HepG2 (cell line): ENCODE data around the gene EIF4G3. TPM values are rescaled to one million over a fixed set of nuclear protein-coding genes. Genes with fewer than 3 reads are reported as not detected.

Experiments used
- ATAC-seq: fragments of 200-7000 bp; cut with Tn5 transposase; 3 replicates; pipeline ENCODE4 v1.9.1; 2020; ENCODE audit warnings: mild to moderate bottlenecking, moderate library complexity
- BruUV-seq: library from RNA; stranded (reverse); fragments of 400-500 nt; replicated peaks from 2 replicates; lab custom pipeline; 2021; lab: Mats Ljungman, UMichigan
- CTCF ChIA-PET: fragments of 300-600 bp; formaldehyde crosslinking; extraction: SDS; loops from one replicate; lab custom pipeline; 2021; ENCODE audit warnings: low total read pairs, inconsistent platforms, low intra/inter-chr PET ratio; lab: Yijun Ruan, JAX
- POLR2A ChIA-PET: fragments of 350-600 bp; sonication (Branson Sonifier 250); formaldehyde crosslinking; loops from one replicate; lab custom pipeline; 2020; ENCODE audit warnings: antibody characterized with exemption, inconsistent platforms; lab: Yijun Ruan, JAX
- DNase-seq: peaks from one replicate; pipeline ENCODE4 v3.0.0-alpha.2; 2015; ENCODE audit warnings: low spot score
- FAIRE-seq: peaks from 3 replicates; lab custom pipeline; 2011; peaks lifted over from hg19 to GRCh38; lab: Jason Lieb, UNC
- H2AFZ ChIP-seq: one replicate; pipeline ENCODE4 v1.6.1; 2011; ENCODE audit warnings: low read length, inconsistent platforms
- H3K27ac ChIP-seq: fragments of 300-600 bp; 3 replicates; pipeline ENCODE4 v1.8.0; 2011; ENCODE audit warnings: mixed run types, mild to moderate bottlenecking, mixed read lengths, low read length, inconsistent platforms; ENCODE audit not compliant: insufficient read depth; ENCODE audit errors: extremely low read length
- H3K27me3 ChIP-seq, 2 experiments: fragments of 200-600 bp in 1 of 2; 2 replicates in 1 of 2; 3 replicates in 1 of 2; pipeline versions ENCODE4 v1.6.0 to v1.8.0; 2011; ENCODE audit warnings: low read length in 2 of 2, mild to moderate bottlenecking in 2 of 2, moderate library complexity in 2 of 2, inconsistent platforms in 1 of 2; ENCODE audit not compliant: insufficient read depth in 2 of 2, control insufficient read depth in 1 of 2
- H3K36me3 ChIP-seq, 2 experiments: fragments of 200-600 bp in 1 of 2; replicated peaks in 1 of 2; 2 replicates in 1 of 2; 3 replicates in 1 of 2; pipeline versions ENCODE4 v1.5.1 to v1.8.0; 2011; ENCODE audit warnings: low read length in 2 of 2, inconsistent platforms in 1 of 2; ENCODE audit not compliant: insufficient read depth in 2 of 2, control insufficient read depth in 1 of 2
- H3K4me1 ChIP-seq: 2 replicates; pipeline ENCODE4 v1.5.1; 2012; ENCODE audit warnings: low read length, inconsistent platforms; ENCODE audit not compliant: insufficient read depth
- H3K4me2 ChIP-seq: 2 replicates; pipeline ENCODE4 v1.6.0; 2011; ENCODE audit warnings: low read depth, low read length, inconsistent platforms
- H3K4me3 ChIP-seq, 3 experiments: fragments of 200-600 bp in 1 of 3; sonication (generic), shearing (Covaris generic) in 1 of 3; replicated peaks in 1 of 3; 2 replicates each; pipeline ENCODE4 v1.5.1; 2011 to 2016; ENCODE audit warnings: low read length in 3 of 3, inconsistent platforms in 2 of 3, low read depth in 2 of 3, mild to moderate bottlenecking in 2 of 3, control low read depth in 1 of 3, mixed read lengths in 1 of 3; ENCODE audit not compliant: insufficient read depth in 1 of 3
- H3K79me2 ChIP-seq: one replicate; pipeline ENCODE4 v1.6.1; 2011; ENCODE audit warnings: low read length, inconsistent platforms; ENCODE audit not compliant: insufficient read depth
- H3K9ac ChIP-seq: 2 replicates; pipeline ENCODE4 v1.6.0; 2011; ENCODE audit warnings: mild to moderate bottlenecking, low read depth, low read length, inconsistent platforms; ENCODE audit not compliant: insufficient read depth
- H3K9me3 ChIP-seq: 2 replicates; pipeline ENCODE4 v1.5.1; 2012; ENCODE audit warnings: mild to moderate bottlenecking, low read length
- H4K20me1 ChIP-seq: 2 replicates; pipeline ENCODE4 v1.6.0; 2011; ENCODE audit warnings: inconsistent platforms, mild to moderate bottlenecking, low read length, moderate library complexity; ENCODE audit not compliant: insufficient read depth
- BCL6 ChIP-seq: IDR thresholded peaks from 2 replicates; pipeline ENCODE4 v1.6.1; 2016; ENCODE audit warnings: missing genetic modification reagents, missing compliant biosample characterization
- FOXK1 ChIP-seq: sonication (generic); formaldehyde crosslinking; IDR thresholded peaks from 2 replicates; pipeline ENCODE4 v1.4.0; 2020; ENCODE audit warnings: low read depth, missing genetic modification reagents, borderline replicate concordance
- HNRNPL ChIP-seq: fragments of 200-400 bp; formaldehyde crosslinking; IDR thresholded peaks from 2 replicates; pipeline ENCODE4 v1.6.1; 2017; ENCODE audit warnings: mild to moderate bottlenecking, low read depth, low read length
- ISX ChIP-seq: sonication (generic); formaldehyde crosslinking; conservative IDR thresholded peaks from 2 replicates; pipeline ENCODE4 v1.5.0; 2020; ENCODE audit warnings: missing genetic modification reagents
- MED8 ChIP-seq: sonication (generic); formaldehyde crosslinking; IDR thresholded peaks from 2 replicates; pipeline ENCODE4 v1.8.1; 2023; ENCODE audit warnings: mild to moderate bottlenecking, missing genetic modification reagents; ENCODE audit not compliant: insufficient replicate concordance
- ZFP37 ChIP-seq: sonication (generic); formaldehyde crosslinking; IDR thresholded peaks from 2 replicates; pipeline ENCODE4 v1.4.0; 2020; ENCODE audit warnings: missing genetic modification reagents, borderline replicate concordance
- WGBS: methylation state at CpG from one replicate; pipeline ENCODE4 v1.1.6; 2017; ENCODE audit warnings: low lambda C conversion rate; 5-methylcytosine and 5-hydroxymethylcytosine counted together
- in situ Hi-C: cut with HindIII; loops from 2 replicates; pipeline ENCODE4 v1.10.0; 2017; ENCODE audit warnings: low pct_unique_long_range_greater_than_20kb; ENCODE audit not compliant: extremely low pct_ligation_motif_present
- intact Hi-C: fragments of 100-400 bp; cut with micrococcal nuclease; formaldehyde crosslinking; loops from one replicate; pipeline ENCODE4 v1.10.0; 2022; ENCODE audit not compliant: unreplicated experiment
- polyA plus RNA-seq, 8 experiments: library from polyadenylated mRNA; depleted of rRNA in 3 of 8; stranded (reverse) in 7 of 8; unstranded in 1 of 8; fragments of >200 nt; fragmentation: Illumina TruSeq in 4 of 8; extraction: Trizol in 4 of 8; gene quantifications; 2 replicates each; pipeline versions ENCODE4 v1.2.1 to v1.2.3, GENCODE V29; 2011 to 2016; ENCODE audit warnings: low read depth in 4 of 8, missing spikeins in 1 of 8, mixed read lengths in 1 of 8; ENCODE audit not compliant: insufficient read depth in 1 of 8
- total RNA-seq, 5 experiments: library from RNA; depleted of rRNA; stranded (reverse); fragments of >200 nt; fragmentation: Illumina TruSeq; extraction: Trizol; gene quantifications; 2 replicates each; pipeline ENCODE4 v1.2.3, GENCODE V29; 2016; ENCODE audit warnings: low read depth in 1 of 5
- TF ChIP-seq, protein P1 (sequence below): sonication (generic); formaldehyde crosslinking; conservative IDR thresholded peaks from 2 replicates; pipeline ENCODE4 v1.4.0; 2020; ENCODE audit warnings: mild to moderate bottlenecking, missing genetic modification reagents, moderate library complexity
- TF ChIP-seq, protein P2 (sequence below): IDR thresholded peaks from 2 replicates; pipeline ENCODE4 v1.6.1; 2016; ENCODE audit warnings: low read depth, missing genetic modification reagents, missing compliant biosample characterization
- TF ChIP-seq, protein P3 (sequence below): sonication (generic); formaldehyde crosslinking; IDR thresholded peaks from 2 replicates; pipeline ENCODE4 v1.5.1; 2020; ENCODE audit warnings: mild to moderate bottlenecking, missing genetic modification reagents, borderline replicate concordance

The EIF4G3 gene
- total and polyA plus RNA-seq, 2 of the 13 experiments (the other 11 are each of a cell fraction or from before 2014, with no cell fraction given), result 22.2 to 27.6 TPM

DNA sequence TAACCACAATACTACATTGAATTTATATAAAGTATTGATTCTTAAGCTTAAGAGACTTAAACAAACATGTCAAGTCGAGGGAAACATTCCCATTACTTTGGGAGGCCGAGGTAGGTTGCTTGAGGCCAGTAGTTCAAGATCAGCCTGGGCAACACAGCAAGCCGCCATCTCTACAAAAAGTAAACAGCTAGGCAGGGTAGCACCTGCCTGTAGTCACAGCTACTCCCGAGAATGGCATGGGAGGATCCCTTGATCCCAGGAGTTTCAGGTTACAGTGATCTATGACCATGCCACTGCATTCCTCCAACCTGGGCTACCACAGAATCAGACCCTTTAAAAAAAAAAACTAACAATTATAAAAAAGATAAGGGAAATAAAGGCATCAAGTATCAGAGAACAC, 50.4 kb downstream of the EIF4G3 start:
- ATAC-seq (peak; percentile 92), FAIRE-seq (no peak), DNase-seq (peak; percentile 67)
- Histone ChIP-seq H3K4me1 (peaks cover 27% of the 10 kb centered on the region), H2AFZ (no peak overlapping the region), H4K20me1 (no peaks in the 10 kb centered on the region), H3K27me3 (no peaks in the 10 kb centered on the region), H3K27ac (peak overlapping the region; percentile 24), H3K9ac (no peak overlapping the region), H3K79me2 (peaks cover 2% of the 10 kb centered on the region), H3K36me3 (peaks cover 1 to 2% of the 10 kb centered on the region in 2 experiments; a peak in 2 of 5 replicates), H3K4me3 (no peak overlapping the region), H3K9me3 (no peaks in the 10 kb centered on the region), H3K4me2 (peak overlapping the region; percentile 27; the same call in 1 of the 2 replicates)
- intact Hi-C loops (no loop called here), in situ Hi-C loops (no loop called here)
- ChIA-PET CTCF (no interaction called here), POLR2A (no interaction called here)
- 13% methylated on average over 4 of the region's 4 CpGs for WGBS
- BruUV-seq, result no TSS peak
- TF ChIP-seq HNRNPL, result no peak
- peak; percentile 10; the same call in 1 of the 2 replicates for TF ChIP-seq FOXK1 (CRISPR knock-in tag)
- TF ChIP-seq ISX (CRISPR knock-in tag), result no peak
- no peak for TF ChIP-seq ZFP37 (CRISPR knock-in tag)
- TF ChIP-seq, protein P1, sequence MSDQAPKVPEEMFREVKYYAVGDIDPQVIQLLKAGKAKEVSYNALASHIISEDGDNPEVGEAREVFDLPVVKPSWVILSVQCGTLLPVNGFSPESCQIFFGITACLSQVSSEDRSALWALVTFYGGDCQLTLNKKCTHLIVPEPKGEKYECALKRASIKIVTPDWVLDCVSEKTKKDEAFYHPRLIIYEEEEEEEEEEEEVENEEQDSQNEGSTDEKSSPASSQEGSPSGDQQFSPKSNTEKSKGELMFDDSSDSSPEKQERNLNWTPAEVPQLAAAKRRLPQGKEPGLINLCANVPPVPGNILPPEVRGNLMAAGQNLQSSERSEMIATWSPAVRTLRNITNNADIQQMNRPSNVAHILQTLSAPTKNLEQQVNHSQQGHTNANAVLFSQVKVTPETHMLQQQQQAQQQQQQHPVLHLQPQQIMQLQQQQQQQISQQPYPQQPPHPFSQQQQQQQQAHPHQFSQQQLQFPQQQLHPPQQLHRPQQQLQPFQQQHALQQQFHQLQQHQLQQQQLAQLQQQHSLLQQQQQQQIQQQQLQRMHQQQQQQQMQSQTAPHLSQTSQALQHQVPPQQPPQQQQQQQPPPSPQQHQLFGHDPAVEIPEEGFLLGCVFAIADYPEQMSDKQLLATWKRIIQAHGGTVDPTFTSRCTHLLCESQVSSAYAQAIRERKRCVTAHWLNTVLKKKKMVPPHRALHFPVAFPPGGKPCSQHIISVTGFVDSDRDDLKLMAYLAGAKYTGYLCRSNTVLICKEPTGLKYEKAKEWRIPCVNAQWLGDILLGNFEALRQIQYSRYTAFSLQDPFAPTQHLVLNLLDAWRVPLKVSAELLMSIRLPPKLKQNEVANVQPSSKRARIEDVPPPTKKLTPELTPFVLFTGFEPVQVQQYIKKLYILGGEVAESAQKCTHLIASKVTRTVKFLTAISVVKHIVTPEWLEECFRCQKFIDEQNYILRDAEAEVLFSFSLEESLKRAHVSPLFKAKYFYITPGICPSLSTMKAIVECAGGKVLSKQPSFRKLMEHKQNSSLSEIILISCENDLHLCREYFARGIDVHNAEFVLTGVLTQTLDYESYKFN (CRISPR knock-in tag), result peak; percentile 48; the same call in 1 of the 2 replicates
- TF ChIP-seq MED8 (CRISPR knock-in tag), result no peak
- TF ChIP-seq, protein P2, sequence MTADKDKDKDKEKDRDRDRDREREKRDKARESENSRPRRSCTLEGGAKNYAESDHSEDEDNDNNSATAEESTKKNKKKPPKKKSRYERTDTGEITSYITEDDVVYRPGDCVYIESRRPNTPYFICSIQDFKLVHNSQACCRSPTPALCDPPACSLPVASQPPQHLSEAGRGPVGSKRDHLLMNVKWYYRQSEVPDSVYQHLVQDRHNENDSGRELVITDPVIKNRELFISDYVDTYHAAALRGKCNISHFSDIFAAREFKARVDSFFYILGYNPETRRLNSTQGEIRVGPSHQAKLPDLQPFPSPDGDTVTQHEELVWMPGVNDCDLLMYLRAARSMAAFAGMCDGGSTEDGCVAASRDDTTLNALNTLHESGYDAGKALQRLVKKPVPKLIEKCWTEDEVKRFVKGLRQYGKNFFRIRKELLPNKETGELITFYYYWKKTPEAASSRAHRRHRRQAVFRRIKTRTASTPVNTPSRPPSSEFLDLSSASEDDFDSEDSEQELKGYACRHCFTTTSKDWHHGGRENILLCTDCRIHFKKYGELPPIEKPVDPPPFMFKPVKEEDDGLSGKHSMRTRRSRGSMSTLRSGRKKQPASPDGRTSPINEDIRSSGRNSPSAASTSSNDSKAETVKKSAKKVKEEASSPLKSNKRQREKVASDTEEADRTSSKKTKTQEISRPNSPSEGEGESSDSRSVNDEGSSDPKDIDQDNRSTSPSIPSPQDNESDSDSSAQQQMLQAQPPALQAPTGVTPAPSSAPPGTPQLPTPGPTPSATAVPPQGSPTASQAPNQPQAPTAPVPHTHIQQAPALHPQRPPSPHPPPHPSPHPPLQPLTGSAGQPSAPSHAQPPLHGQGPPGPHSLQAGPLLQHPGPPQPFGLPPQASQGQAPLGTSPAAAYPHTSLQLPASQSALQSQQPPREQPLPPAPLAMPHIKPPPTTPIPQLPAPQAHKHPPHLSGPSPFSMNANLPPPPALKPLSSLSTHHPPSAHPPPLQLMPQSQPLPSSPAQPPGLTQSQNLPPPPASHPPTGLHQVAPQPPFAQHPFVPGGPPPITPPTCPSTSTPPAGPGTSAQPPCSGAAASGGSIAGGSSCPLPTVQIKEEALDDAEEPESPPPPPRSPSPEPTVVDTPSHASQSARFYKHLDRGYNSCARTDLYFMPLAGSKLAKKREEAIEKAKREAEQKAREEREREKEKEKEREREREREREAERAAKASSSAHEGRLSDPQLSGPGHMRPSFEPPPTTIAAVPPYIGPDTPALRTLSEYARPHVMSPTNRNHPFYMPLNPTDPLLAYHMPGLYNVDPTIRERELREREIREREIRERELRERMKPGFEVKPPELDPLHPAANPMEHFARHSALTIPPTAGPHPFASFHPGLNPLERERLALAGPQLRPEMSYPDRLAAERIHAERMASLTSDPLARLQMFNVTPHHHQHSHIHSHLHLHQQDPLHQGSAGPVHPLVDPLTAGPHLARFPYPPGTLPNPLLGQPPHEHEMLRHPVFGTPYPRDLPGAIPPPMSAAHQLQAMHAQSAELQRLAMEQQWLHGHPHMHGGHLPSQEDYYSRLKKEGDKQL (CRISPR knock-in tag), result no peak
- TF ChIP-seq, protein P3, sequence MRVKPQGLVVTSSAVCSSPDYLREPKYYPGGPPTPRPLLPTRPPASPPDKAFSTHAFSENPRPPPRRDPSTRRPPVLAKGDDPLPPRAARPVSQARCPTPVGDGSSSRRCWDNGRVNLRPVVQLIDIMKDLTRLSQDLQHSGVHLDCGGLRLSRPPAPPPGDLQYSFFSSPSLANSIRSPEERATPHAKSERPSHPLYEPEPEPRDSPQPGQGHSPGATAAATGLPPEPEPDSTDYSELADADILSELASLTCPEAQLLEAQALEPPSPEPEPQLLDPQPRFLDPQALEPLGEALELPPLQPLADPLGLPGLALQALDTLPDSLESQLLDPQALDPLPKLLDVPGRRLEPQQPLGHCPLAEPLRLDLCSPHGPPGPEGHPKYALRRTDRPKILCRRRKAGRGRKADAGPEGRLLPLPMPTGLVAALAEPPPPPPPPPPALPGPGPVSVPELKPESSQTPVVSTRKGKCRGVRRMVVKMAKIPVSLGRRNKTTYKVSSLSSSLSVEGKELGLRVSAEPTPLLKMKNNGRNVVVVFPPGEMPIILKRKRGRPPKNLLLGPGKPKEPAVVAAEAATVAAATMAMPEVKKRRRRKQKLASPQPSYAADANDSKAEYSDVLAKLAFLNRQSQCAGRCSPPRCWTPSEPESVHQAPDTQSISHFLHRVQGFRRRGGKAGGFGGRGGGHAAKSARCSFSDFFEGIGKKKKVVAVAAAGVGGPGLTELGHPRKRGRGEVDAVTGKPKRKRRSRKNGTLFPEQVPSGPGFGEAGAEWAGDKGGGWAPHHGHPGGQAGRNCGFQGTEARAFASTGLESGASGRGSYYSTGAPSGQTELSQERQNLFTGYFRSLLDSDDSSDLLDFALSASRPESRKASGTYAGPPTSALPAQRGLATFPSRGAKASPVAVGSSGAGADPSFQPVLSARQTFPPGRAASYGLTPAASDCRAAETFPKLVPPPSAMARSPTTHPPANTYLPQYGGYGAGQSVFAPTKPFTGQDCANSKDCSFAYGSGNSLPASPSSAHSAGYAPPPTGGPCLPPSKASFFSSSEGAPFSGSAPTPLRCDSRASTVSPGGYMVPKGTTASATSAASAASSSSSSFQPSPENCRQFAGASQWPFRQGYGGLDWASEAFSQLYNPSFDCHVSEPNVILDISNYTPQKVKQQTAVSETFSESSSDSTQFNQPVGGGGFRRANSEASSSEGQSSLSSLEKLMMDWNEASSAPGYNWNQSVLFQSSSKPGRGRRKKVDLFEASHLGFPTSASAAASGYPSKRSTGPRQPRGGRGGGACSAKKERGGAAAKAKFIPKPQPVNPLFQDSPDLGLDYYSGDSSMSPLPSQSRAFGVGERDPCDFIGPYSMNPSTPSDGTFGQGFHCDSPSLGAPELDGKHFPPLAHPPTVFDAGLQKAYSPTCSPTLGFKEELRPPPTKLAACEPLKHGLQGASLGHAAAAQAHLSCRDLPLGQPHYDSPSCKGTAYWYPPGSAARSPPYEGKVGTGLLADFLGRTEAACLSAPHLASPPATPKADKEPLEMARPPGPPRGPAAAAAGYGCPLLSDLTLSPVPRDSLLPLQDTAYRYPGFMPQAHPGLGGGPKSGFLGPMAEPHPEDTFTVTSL (CRISPR knock-in tag), result no peak
- 0 out of 2 replicates have a peak, but pooled peaks have one; percentile 30 for TF ChIP-seq BCL6
